GM23248 (cell line): ENCODE results near the gene CGN.

Source experiments
- EZH2 ChIP-seq: fragments of 200-600 bp; sonication (generic); IDR thresholded peaks from 2 replicates; pipeline ENCODE4 v1.6.1; 2018; ENCODE audit warnings: antibody characterized with exemption, mild to moderate bottlenecking; ENCODE audit not compliant: insufficient read depth, poor library complexity, severe bottlenecking
- EZH2phosphoT487 ChIP-seq: fragments of 200-600 bp; sonication (generic); IDR thresholded peaks from 2 replicates; pipeline ENCODE4 v1.6.1; 2018; ENCODE audit warnings: antibody characterized with exemption, moderate library complexity, mild to moderate bottlenecking, low read depth; ENCODE audit not compliant: insufficient read depth

DNA sequence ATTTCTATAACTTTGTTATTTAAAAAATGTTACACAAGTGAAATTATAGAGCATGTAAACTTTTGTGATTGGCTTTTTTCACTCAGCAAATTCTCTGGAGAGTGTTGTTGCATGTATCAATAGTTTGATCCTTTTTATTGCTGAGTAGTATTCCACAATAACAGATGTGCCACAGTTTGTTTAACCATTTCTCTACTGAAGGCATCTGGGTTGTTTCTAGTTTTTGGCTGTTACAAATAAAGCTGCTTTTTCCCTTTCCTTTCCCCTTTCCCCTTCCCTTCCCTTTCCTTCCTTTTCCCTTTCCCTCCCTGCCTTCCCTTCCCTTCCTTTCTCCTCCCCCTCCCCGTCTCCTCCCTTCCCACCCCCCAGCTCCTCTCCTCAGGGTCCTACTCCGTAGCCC, 44.9 kb downstream of the CGN start:
- TF ChIP-seq EZH2 (no peak), EZH2phosphoT487 (no peak)
